Activated T-helper 2 cell treated with anti-CD3 and anti-CD28 coated beads, Interferon-gamma antibody, Interleukin-2, Interleukin-4, amounts not matched to agents 10 μg/mL and 5 μg/mL and 100 μg/mL, durations not matched to agents 14 hours and 24 hours and 36 hours (primary cell): ENCODE measurements around the gene PTGES2. TPM values are rescaled to one million over a fixed set of nuclear protein-coding genes. Genes with fewer than 3 reads are reported as not detected.
A peak's percentile ranks its signal among the peaks of the same experiment; 100 is the strongest.

Source experiments
- DNase-seq: peaks from one replicate; pipeline ENCODE4 v3.0.0; 2021; ENCODE audit warnings: low spot score
- H3K27ac Mint-ChIP-seq: one replicate; pipeline ENCODE4 v1.8.0; 2021; ENCODE audit warnings: mixed read lengths
- H3K27me3 Mint-ChIP-seq: one replicate; pipeline ENCODE4 v1.8.0; 2021; ENCODE audit warnings: low read depth, mixed read lengths
- H3K36me3 Mint-ChIP-seq: one replicate; pipeline ENCODE4 v1.8.0; 2021; ENCODE audit warnings: low read depth, mixed read lengths
- H3K4me1 Mint-ChIP-seq: one replicate; pipeline ENCODE4 v1.8.0; 2021; ENCODE audit warnings: low read depth, mixed read lengths
- H3K4me3 Mint-ChIP-seq: one replicate; pipeline ENCODE4 v1.8.0; 2021; ENCODE audit warnings: low read depth, mild to moderate bottlenecking, moderate library complexity, mixed read lengths
- H3K9me3 Mint-ChIP-seq: one replicate; pipeline ENCODE4 v1.8.0; 2021; ENCODE audit warnings: mixed read lengths
- intact Hi-C: fragments of 100-400 bp; cut with micrococcal nuclease; formaldehyde crosslinking; loops from one replicate; pipeline ENCODE4 v1.15.1; 2023
- total RNA-seq: library from RNA; stranded (reverse); gene quantifications from 2 replicates; pipeline ENCODE4 v1.2.3, GENCODE V29; 2022

The PTGES2 gene
- total RNA-seq: 67.8 and 77.6 TPM in 2 replicates

- intact Hi-C loops: loop anchor here (1.0 to 10.0 kb wide), 3 partner anchors 10 to 353 kb away; partner anchors contain the start of genes GOLGA2, SH2D3C and SWI5
- peaks cover 22% of the 10 kb centered on the region for H3K36me3 Mint-ChIP-seq
- peak within 1 kb of the TSS; percentile 98 for H3K27ac Mint-ChIP-seq
- peak; percentile 77 for DNase-seq
- H3K27me3 Mint-ChIP-seq: peaks cover 11% of the 10 kb centered on the region
- peaks cover 24% of the 10 kb centered on the region for H3K4me1 Mint-ChIP-seq
- H3K4me3 Mint-ChIP-seq: peak within 1 kb of the TSS; percentile 94
- no peaks in the 10 kb centered on the region for H3K9me3 Mint-ChIP-seq
Observed at GRCh38 chr9:128127568-128127989, at the start of gene PTGES2. Gene PTGES2 (minus strand): TSS chr9:128127729. CDS start chr9:128127717, 12 bp downstream.

DNA sequence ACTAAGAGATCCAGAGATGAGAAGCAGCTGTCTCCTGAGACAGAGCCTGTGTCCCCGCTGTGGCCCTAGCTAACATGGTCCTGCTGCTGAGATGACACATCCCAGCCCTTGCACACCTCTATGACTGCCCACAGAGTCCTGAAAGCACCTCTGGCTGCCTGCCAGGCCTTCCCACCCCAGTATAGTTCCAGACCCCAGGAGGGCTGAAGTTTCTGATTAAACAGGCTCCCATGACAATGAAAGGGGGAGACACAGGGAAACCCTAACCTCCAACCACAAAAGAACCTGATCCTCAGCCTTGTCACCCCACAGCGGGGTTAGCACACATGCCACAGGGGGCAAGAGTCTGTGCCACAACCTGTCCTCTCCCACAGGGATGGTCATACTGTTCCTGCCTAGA, 48.2 kb upstream of the PTGES2 start:
- no peak overlapping the region for H3K27ac Mint-ChIP-seq
- H3K9me3 Mint-ChIP-seq: peaks cover 5% of the 10 kb centered on the region
- H3K27me3 Mint-ChIP-seq: no peaks in the 10 kb centered on the region
- no peak for DNase-seq
- intact Hi-C loops: no loop called here
- H3K36me3 Mint-ChIP-seq: peaks cover 53% of the 10 kb centered on the region
- H3K4me1 Mint-ChIP-seq: no peaks in the 10 kb centered on the region
- no peak overlapping the region for H3K4me3 Mint-ChIP-seq

- peaks cover 50% of the 10 kb centered on the region for H3K36me3 Mint-ChIP-seq
- H3K4me1 Mint-ChIP-seq: no peaks in the 10 kb centered on the region
- DNase-seq: no peak
- intact Hi-C loops: no loop called here
- H3K27me3 Mint-ChIP-seq: no peaks in the 10 kb centered on the region
- H3K27ac Mint-ChIP-seq: no peak overlapping the region
- peaks cover 3% of the 10 kb centered on the region for H3K9me3 Mint-ChIP-seq
- no peak overlapping the region for H3K4me3 Mint-ChIP-seq
Observed at GRCh38 chr9:128175102-128175563, 47.6 kb upstream of the PTGES2 start.

DNA sequence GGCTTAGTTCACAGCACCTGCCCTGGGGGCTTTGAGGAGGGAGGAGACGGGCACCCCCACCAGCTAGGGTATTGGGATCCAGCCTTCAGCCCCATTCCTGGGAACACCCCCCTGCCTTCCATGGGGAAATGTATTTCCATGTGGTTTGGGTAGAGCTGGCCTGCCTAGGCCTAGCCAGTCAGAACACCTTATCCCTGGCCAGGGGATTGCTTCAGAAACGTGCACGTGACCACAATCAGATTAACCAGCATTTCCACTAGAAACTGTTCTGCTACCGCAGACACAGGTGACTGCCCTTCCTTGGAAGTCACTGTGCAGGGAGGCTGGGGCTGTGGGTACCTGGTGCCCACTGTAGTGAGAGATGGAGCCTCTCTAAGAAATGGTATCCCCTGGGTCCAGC, 46.5 kb upstream of the PTGES2 start:
- H3K36me3 Mint-ChIP-seq: peaks cover 49% of the 10 kb centered on the region
- no peak overlapping the region for H3K27ac Mint-ChIP-seq
- intact Hi-C loops: no loop called here
- no peaks in the 10 kb centered on the region for H3K27me3 Mint-ChIP-seq
- H3K9me3 Mint-ChIP-seq: no peaks in the 10 kb centered on the region
- H3K4me3 Mint-ChIP-seq: no peak overlapping the region
- DNase-seq: no peak
- H3K4me1 Mint-ChIP-seq: no peaks in the 10 kb centered on the region

DNA sequence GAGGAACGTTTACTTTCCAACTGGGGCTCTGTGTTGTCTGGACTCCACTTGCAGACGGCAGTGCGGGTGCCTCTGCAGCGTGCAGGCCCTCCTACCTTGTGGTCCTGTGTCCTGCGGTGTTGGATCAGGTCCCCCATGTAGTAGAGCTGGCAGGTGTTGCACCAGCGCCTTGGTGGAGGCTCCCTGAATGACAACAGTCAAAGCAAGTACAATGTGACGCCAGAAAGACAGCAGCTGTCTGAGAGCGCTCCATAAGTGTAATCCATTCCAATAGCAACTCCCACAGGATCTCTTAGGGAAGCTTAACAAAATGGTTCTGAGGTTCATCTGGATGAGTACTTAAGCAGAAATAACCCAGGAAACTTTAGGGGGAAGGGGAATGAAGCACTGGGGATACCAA, 42.4 kb upstream of the PTGES2 start:
- H3K4me3 Mint-ChIP-seq: no peak overlapping the region
- H3K4me1 Mint-ChIP-seq: no peaks in the 10 kb centered on the region
- no peak for DNase-seq
- H3K27me3 Mint-ChIP-seq: no peaks in the 10 kb centered on the region
- no peaks in the 10 kb centered on the region for H3K9me3 Mint-ChIP-seq
- intact Hi-C loops: loop anchor here (10.0 kb wide), 1 partner anchor 385 kb away; the partner anchor contains the start of gene SPTAN1
- no peak overlapping the region for H3K27ac Mint-ChIP-seq
- peaks cover 40% of the 10 kb centered on the region for H3K36me3 Mint-ChIP-seq

DNA sequence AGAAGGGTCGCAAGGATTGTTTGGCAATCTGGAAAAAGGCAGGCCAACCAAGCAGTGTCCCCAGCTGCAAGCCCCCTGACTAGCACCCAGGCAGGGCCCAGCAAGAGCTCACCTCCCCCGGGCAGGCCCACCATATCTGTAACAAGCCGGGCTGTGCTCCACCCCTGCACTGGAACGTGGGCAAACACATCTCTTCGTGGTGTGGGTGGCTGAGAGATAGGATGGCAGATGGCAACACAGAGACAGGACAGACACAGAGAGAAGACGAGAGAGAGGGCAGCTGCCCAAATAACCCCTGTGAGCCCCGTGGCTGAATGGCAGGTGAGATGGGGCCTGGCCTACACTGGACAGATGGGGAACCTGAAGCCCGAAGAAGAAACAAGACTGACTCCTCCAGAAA, 42.0 kb upstream of the PTGES2 start:
- peaks cover 39% of the 10 kb centered on the region for H3K36me3 Mint-ChIP-seq
- DNase-seq: no peak
- no peaks in the 10 kb centered on the region for H3K9me3 Mint-ChIP-seq
- intact Hi-C loops: loop anchor here (10.0 kb wide), 1 partner anchor 385 kb away; the partner anchor contains the start of gene SPTAN1
- H3K4me1 Mint-ChIP-seq: no peaks in the 10 kb centered on the region
- no peak overlapping the region for H3K27ac Mint-ChIP-seq
- H3K4me3 Mint-ChIP-seq: no peak overlapping the region
- H3K27me3 Mint-ChIP-seq: no peaks in the 10 kb centered on the region

GRCh38 chr9:128168731-128169308, 41.3 kb upstream of the PTGES2 start:
- H3K36me3 Mint-ChIP-seq: peaks cover 45% of the 10 kb centered on the region
- intact Hi-C loops: loop anchor here (10.0 kb wide), 1 partner anchor 386 kb away; the partner anchor contains the start of gene SPTAN1
- no peak for DNase-seq
- H3K4me3 Mint-ChIP-seq: no peak overlapping the region
- H3K27me3 Mint-ChIP-seq: no peaks in the 10 kb centered on the region
- no peak overlapping the region for H3K27ac Mint-ChIP-seq
- H3K4me1 Mint-ChIP-seq: no peaks in the 10 kb centered on the region
- no peaks in the 10 kb centered on the region for H3K9me3 Mint-ChIP-seq

GRCh38 chr9:128167209-128167608, 39.7 kb upstream of the PTGES2 start:
- Mint-ChIP-seq H3K9me3 (no peaks in the 10 kb centered on the region), H3K27me3 (no peaks in the 10 kb centered on the region), H3K36me3 (peaks cover 56% of the 10 kb centered on the region), H3K27ac (no peak overlapping the region), H3K4me3 (no peak overlapping the region), H3K4me1 (peaks cover 5% of the 10 kb centered on the region)
- intact Hi-C loops: loop anchor here (10.0 kb wide), 1 partner anchor 388 kb away; the partner anchor contains the start of gene SPTAN1
- no peak for DNase-seq

DNA sequence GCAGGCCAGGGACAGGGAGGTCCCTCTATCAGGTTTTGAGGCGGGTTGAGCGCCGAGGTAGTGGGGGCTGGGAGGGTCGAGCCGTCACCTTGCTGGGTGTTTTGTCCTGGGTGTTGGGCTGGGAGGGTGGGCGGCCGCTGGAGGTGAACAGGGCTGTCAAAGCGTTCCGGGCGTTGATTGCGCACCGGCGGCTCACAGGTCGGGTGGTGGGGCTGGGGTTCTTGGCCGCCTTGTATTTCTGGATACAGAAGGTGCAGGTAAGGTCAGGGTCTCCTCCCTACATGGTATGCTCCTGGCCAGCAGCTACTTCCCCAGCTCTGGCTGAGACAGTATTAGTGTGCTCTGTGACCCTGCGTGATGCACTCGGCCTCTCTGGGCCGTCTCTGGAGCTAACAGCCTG, 38.6 kb upstream of the PTGES2 start:
- H3K27me3 Mint-ChIP-seq: no peaks in the 10 kb centered on the region
- intact Hi-C loops: loop anchor here (10.0 kb wide), 1 partner anchor 389 kb away; the partner anchor contains the start of gene SPTAN1
- DNase-seq: no peak
- peaks cover 59% of the 10 kb centered on the region for H3K36me3 Mint-ChIP-seq
- no peak overlapping the region for H3K27ac Mint-ChIP-seq
- H3K4me3 Mint-ChIP-seq: no peak overlapping the region
- H3K4me1 Mint-ChIP-seq: peaks cover 8% of the 10 kb centered on the region
- no peaks in the 10 kb centered on the region for H3K9me3 Mint-ChIP-seq

DNA sequence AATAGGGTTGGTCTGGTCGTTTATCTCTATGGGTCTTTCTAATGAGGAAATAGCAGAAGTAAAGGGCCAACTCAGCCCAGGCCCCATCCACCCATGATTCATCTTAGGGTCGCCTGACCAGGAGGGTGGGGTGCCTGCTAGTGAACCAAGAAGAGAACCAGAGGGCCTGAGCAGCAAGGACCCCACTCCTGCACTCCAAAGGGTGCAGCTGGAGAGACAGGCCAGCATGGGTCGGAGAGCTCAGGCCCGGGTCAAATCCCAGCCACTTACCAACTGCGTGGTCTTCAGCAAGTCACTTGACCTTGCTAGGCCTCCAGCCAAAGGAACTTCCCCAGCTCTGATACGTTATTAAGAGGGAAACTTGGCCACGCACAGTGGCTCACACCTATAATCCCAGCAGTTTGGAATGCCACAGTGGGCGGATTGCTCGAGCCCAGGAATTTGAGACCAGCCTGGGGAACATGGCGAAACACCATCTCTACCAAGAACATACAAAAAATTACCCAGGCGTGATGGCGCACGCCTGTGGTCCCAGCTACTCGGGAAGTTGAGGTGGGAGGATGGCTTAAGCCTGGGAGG, 36.9 kb upstream of the PTGES2 start:
- H3K27ac Mint-ChIP-seq: no peak overlapping the region
- no peaks in the 10 kb centered on the region for H3K27me3 Mint-ChIP-seq
- H3K4me1 Mint-ChIP-seq: peaks cover 15% of the 10 kb centered on the region
- H3K9me3 Mint-ChIP-seq: no peaks in the 10 kb centered on the region
- H3K4me3 Mint-ChIP-seq: no peak overlapping the region
- intact Hi-C loops: loop anchor here (10.0 kb wide), 1 partner anchor 390 kb away; the partner anchor contains the start of gene SPTAN1
- no peak for DNase-seq
- peaks cover 52% of the 10 kb centered on the region for H3K36me3 Mint-ChIP-seq

DNA sequence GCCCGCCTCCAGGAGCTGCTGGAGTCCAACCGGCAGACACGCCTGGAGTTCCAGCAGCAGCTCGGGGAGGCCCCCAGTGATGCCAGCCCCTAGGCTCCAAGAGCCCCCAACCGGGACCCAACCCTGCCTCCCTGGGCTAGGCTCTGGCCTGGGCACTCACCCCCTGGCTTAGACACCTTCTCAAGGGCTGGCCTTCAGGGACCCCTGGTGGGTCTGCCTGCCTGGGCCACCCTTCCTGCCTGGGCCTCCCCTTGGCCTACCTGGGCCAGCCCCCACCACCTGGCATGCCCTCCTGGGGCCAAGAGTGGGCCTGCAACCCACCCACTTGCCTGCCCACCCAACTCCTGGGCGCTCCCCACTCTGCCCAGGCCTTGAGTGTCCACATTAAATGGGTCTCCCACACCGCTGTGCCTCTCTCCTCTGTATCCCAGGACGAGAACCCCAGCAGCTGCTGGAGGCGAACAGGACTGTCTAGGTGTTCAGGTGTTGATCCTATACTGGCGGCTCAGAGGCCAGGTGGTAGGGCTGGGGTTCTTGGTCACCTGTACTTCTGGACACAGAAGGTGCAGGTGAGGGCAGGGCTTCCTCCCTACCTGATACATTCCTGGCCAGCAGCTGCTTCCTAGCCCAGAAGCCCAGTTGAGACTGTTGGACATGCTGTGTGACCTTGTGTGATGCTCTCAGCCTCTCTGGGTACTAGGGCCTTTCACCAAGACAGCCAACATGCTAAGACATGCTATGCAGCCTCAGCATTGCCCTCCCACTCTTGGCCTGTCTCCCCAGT, 36.2 kb upstream of the PTGES2 start:
- no peak overlapping the region for H3K4me3 Mint-ChIP-seq

GRCh38 chr9:128163027-128163515, 35.5 kb upstream of the PTGES2 start:
- H3K27ac Mint-ChIP-seq: no peak overlapping the region
- H3K4me1 Mint-ChIP-seq: peaks cover 17% of the 10 kb centered on the region
- intact Hi-C loops: loop anchor here (10.0 kb wide), 1 partner anchor 392 kb away; the partner anchor contains the start of gene SPTAN1
- no peaks in the 10 kb centered on the region for H3K27me3 Mint-ChIP-seq
- H3K9me3 Mint-ChIP-seq: no peaks in the 10 kb centered on the region
- DNase-seq: no peak
- no peak overlapping the region for H3K4me3 Mint-ChIP-seq
- peaks cover 43% of the 10 kb centered on the region for H3K36me3 Mint-ChIP-seq

More for the DNA sequence above, 36.2 kb upstream of the PTGES2 start:
- Mint-ChIP-seq H3K27me3 (no peaks in the 10 kb centered on the region), H3K9me3 (no peaks in the 10 kb centered on the region), H3K36me3 (peaks cover 46% of the 10 kb centered on the region), H3K4me1 (peaks cover 17% of the 10 kb centered on the region), H3K27ac (no peak overlapping the region)
- intact Hi-C loops: loop anchor here (10.0 kb wide), 1 partner anchor 391 kb away; the partner anchor contains the start of gene SPTAN1
- no peak for DNase-seq
